Natural killer cell (primary cell): ENCODE results near the gene CAV3. TPM values are rescaled to one million over a fixed set of nuclear protein-coding genes. Genes with fewer than 3 reads are reported as not detected.

Experiments used
- ATAC-seq, 3 donors: fragments of 150-1000 bp in 2 of 3; fragments of 200-7000 bp in 1 of 3; cut with Tn5 transposase; 1 replicate in 1 of 3; 2 replicates in 2 of 3; pipeline ENCODE4 v1.10.0; 2021; ENCODE audit warnings: mild to moderate bottlenecking in 2 of 3, moderate library complexity in 2 of 3
- DNase-seq, 2 donors: peaks; one replicate each; pipeline versions ENCODE4 v3.0.0 to v3.0.0-alpha.2; 2013 to 2021; ENCODE audit warnings: mixed read lengths in 1 of 2
- H3K27ac ChIP-seq: one replicate; pipeline ENCODE4 v1.5.1; 2013; ENCODE audit warnings: mild to moderate bottlenecking, low read length
- H3K27me3 ChIP-seq: one replicate; pipeline ENCODE4 v1.6.1; 2013; ENCODE audit warnings: low read length; ENCODE audit not compliant: control insufficient read depth, insufficient read depth
- H3K36me3 ChIP-seq: one replicate; pipeline ENCODE4 v1.6.1; 2013; ENCODE audit warnings: low read length; ENCODE audit not compliant: control insufficient read depth, insufficient read depth
- H3K4me1 ChIP-seq: one replicate; pipeline ENCODE4 v1.6.1; 2013; ENCODE audit warnings: low read length; ENCODE audit not compliant: control insufficient read depth, insufficient read depth
- H3K4me3 ChIP-seq: one replicate; pipeline ENCODE4 v1.5.1; 2013; ENCODE audit warnings: low read length
- H3K9me3 ChIP-seq: one replicate; pipeline ENCODE4 v1.6.1; 2013; ENCODE audit warnings: low read length; ENCODE audit not compliant: control insufficient read depth, insufficient read depth
- H3K27ac Mint-ChIP-seq, 2 donors: one replicate each; pipeline ENCODE4 v1.8.0; 2022; ENCODE audit warnings: mild to moderate bottlenecking in 2 of 2, mixed read lengths in 2 of 2, moderate library complexity in 1 of 2
- H3K27me3 Mint-ChIP-seq, 2 donors: one replicate each; pipeline ENCODE4 v1.8.0; 2022; ENCODE audit warnings: low read depth in 2 of 2, mixed read lengths in 2 of 2
- H3K36me3 Mint-ChIP-seq: one replicate; pipeline ENCODE4 v1.8.0; 2022; ENCODE audit warnings: mixed read lengths
- H3K4me1 Mint-ChIP-seq, 2 donors: one replicate each; pipeline ENCODE4 v1.8.0; 2022; ENCODE audit warnings: mixed read lengths in 2 of 2
- H3K4me3 Mint-ChIP-seq: one replicate; pipeline ENCODE4 v1.8.0; 2022; ENCODE audit warnings: mild to moderate bottlenecking, moderate library complexity, mixed read lengths
- H3K9me3 Mint-ChIP-seq, 2 donors: one replicate each; pipeline ENCODE4 v1.8.0; 2022; ENCODE audit warnings: mixed read lengths in 2 of 2
- CTCF ChIP-seq: fragments of 200-600 bp; IDR thresholded peaks from one replicate; pipeline ENCODE4 v1.8.0; 2022; ENCODE audit warnings: antibody characterized with exemption
- WGBS: methylation state at CpG from one replicate; pipeline ENCODE4 v1.1.7; 2013; ENCODE audit warnings: missing lambda C conversion rate; ENCODE audit not compliant: insufficient coverage; 5-methylcytosine and 5-hydroxymethylcytosine counted together
- intact Hi-C: fragments of 100-400 bp; cut with micrococcal nuclease; formaldehyde crosslinking; loops from one replicate; pipeline ENCODE4 v1.14.2; 2022
- total RNA-seq, 4 donors: library from RNA; stranded (reverse); fragments of 120-200 nt in 1 of 4; gene quantifications; one replicate each; pipeline versions ENCODE4 v1.2.3 to v1.2.4, GENCODE V29; 2013 to 2022

Gene CAV3
- total RNA-seq, 3 donors from 2014 or later (not counting 1 experiment from before 2014, with no cell fraction given), result not detected

DNA sequence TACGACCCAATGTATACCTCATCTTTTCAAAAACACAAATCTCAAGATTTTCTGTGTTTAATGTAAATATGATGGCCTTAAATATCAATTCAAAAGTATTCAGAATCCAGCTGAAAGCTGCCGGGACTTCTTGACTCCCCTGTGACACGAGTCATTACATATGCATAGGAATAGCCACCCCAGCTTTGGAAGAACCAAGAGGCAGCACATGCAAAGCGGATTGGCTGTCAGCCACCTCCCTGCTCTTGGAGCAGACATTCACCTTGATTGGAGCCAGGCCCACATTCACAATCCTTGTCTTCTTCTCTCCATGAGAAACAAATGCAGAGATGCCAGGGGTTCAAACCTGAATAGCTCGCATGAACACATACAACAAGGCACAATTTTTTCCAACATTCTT lies 10.8 kb upstream of the CAV3 start:
- H3K4me3 Mint-ChIP-seq, result no peak overlapping the region
- no peaks in the 10 kb centered on the region for H3K4me1 Mint-ChIP-seq
- Histone ChIP-seq H3K27me3 (no peaks in the 10 kb centered on the region), H3K9me3 (peaks cover 5% of the 10 kb centered on the region), H3K36me3 (no peaks in the 10 kb centered on the region), H3K27ac (no peak overlapping the region), H3K4me1 (no peaks in the 10 kb centered on the region), H3K4me3 (no peak overlapping the region)
- DNase-seq, result no peak
- intact Hi-C loops, result no loop called here
- no peak for TF ChIP-seq CTCF
- H3K36me3 Mint-ChIP-seq, result no peaks in the 10 kb centered on the region
- ATAC-seq, result no peak
- no peaks in the 10 kb centered on the region for H3K9me3 Mint-ChIP-seq
- 81% methylated on average over 4 of the region's 5 CpGs for WGBS
- H3K27ac Mint-ChIP-seq, result no peak overlapping the region
- peaks cover 0 to 4% of the 10 kb centered on the region in 2 donors for H3K27me3 Mint-ChIP-seq

GRCh38 chr3:8723612-8724011 lies 10.0 kb upstream of the CAV3 start:
- DNase-seq (no peak), ATAC-seq (no peak)
- Mint-ChIP-seq H3K4me3 (no peak overlapping the region), H3K27ac (no peak overlapping the region), H3K4me1 (no peaks in the 10 kb centered on the region), H3K9me3 (no peaks in the 10 kb centered on the region), H3K27me3 (peaks cover 0 to 4% of the 10 kb centered on the region in 2 donors), H3K36me3 (no peaks in the 10 kb centered on the region)
- H3K4me3 ChIP-seq, result no peak overlapping the region
- H3K9me3 ChIP-seq, result peaks cover 5% of the 10 kb centered on the region
- no peaks in the 10 kb centered on the region for H3K36me3 ChIP-seq
- TF ChIP-seq CTCF, result no peak
- intact Hi-C loops, result no loop called here
- H3K4me1 ChIP-seq, result no peaks in the 10 kb centered on the region
- 42% methylated on average over 2 of the region's 3 CpGs for WGBS
- H3K27me3 ChIP-seq, result no peaks in the 10 kb centered on the region
- H3K27ac ChIP-seq, result no peak overlapping the region

- Histone ChIP-seq H3K4me1 (no peaks in the 10 kb centered on the region), H3K27me3 (no peaks in the 10 kb centered on the region), H3K27ac (no peak overlapping the region), H3K4me3 (no peak overlapping the region), H3K9me3 (peaks cover 5% of the 10 kb centered on the region), H3K36me3 (no peaks in the 10 kb centered on the region)
- Mint-ChIP-seq H3K27me3 (peaks cover 0 to 4% of the 10 kb centered on the region in 2 donors), H3K27ac (no peak overlapping the region), H3K4me3 (no peak overlapping the region), H3K4me1 (no peaks in the 10 kb centered on the region), H3K9me3 (no peaks in the 10 kb centered on the region), H3K36me3 (no peaks in the 10 kb centered on the region)
- 92% methylated on average over 3 of the region's 3 CpGs for WGBS
- DNase-seq, result no peak
- no peak for TF ChIP-seq CTCF
- no peak for ATAC-seq
- intact Hi-C loops, result no loop called here
Measured at GRCh38 chr3:8724108-8724752, 9.4 kb upstream of the CAV3 start.
